ENCODE measurements around the gene REXO4.

DNA sequence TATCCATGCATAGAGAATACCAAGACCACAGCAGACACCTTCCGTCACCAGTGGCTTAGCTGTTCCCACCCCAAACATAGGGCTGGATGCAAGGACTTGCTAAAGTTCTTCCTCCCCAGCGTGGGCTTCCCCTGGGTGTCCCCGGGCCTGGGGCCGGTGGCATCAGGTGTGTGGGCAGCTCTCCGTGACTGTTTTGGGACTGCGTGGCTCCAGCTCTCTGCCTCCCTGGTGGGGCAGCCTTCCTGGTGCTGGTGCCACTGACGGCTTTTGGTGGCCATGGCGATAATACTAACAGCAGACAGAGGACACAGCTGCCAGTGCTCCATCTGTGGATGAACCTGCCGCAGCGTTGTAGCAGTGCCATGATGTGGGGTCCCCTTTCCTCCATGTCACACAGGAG is 46.8 kb upstream of the REXO4 start:
- TF ChIP-seq BRCA1 (IDR thresholded peaks at IDR 0.05; ENCODE audit: low read depth, low read length) (no peak), CHD2 (IDR thresholded peaks at IDR 0.05; ENCODE audit: low read length) (no peak), CREB1 (IDR thresholded peaks at IDR 0.05) (no peak), TBP (IDR thresholded peaks at IDR 0.05; ENCODE audit: low read depth, low read length) (no peak), JUN (IDR thresholded peaks at IDR 0.05; ENCODE audit: low read depth, low read length) (no peak), POLR2A (IDR thresholded peaks at IDR 0.05; ENCODE audit: control extremely low read depth in 1 of 2, low read depth in 2 of 2, low read length in 2 of 2) (no peak)
- TF ChIP-seq, protein P1, sequence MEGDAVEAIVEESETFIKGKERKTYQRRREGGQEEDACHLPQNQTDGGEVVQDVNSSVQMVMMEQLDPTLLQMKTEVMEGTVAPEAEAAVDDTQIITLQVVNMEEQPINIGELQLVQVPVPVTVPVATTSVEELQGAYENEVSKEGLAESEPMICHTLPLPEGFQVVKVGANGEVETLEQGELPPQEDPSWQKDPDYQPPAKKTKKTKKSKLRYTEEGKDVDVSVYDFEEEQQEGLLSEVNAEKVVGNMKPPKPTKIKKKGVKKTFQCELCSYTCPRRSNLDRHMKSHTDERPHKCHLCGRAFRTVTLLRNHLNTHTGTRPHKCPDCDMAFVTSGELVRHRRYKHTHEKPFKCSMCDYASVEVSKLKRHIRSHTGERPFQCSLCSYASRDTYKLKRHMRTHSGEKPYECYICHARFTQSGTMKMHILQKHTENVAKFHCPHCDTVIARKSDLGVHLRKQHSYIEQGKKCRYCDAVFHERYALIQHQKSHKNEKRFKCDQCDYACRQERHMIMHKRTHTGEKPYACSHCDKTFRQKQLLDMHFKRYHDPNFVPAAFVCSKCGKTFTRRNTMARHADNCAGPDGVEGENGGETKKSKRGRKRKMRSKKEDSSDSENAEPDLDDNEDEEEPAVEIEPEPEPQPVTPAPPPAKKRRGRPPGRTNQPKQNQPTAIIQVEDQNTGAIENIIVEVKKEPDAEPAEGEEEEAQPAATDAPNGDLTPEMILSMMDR (IDR thresholded peaks at IDR 0.05; ENCODE audit: control extremely low read depth in 1 of 3, insufficient read depth in 1 of 3, low read depth in 1 of 3, low read length in 3 of 3): no peak

Data from H1 (cell line).